ENCODE results near the gene LRRC15. TPM values are rescaled to one million over a fixed set of nuclear protein-coding genes. Genes with fewer than 3 reads are reported as not detected.

LRRC15 gene
- total and polyA plus RNA-seq, 2 experiments from 2014 or later = 0.05 to 0.14 TPM

DNA sequence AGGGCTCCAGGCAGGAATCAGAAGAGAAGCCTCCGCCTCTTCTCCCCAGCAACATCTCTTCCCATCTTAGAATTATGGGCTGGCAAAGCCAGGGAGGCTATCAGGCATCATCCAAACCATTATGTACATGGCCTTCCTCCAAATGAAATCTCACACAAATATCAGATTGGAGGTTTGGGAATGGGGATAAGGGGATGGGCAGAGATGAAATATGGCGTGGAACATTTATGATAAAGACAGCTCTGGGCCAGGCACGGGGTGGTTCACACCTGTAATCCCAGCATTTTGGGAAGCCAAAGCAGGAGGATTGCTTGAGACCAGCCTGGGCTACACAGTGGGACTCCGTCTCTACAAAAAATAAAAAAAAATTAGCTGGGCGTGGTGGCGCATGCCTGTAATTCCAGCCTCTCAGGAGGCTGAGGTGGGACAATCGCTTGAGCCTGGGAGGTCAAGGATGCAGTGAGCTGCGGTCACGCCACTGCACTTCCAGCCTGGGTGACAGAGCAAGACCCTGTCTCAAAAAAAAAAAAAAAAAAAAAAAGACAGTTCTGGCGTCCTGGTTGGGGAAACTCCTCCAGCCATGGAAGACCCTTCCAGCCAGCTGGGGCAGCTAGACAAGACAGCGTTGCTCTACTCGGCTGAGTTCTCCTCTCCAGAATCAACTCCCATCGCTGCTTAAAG lies 55.0 kb downstream of the LRRC15 start:
- Mint-ChIP-seq H3K9me3 (peaks cover 24% of the 10 kb centered on the region), H3K27ac (0 out of 2 replicates have a peak overlapping the region, but pooled peaks have one; percentile 78), H3K27me3 (ENCODE audit: insufficient read depth, low read depth, poor library complexity) (peaks cover 30% of the 10 kb centered on the region), H3K4me3 (peak overlapping the region; percentile 66), H3K4me1 (peaks cover 26% of the 10 kb centered on the region), H3K36me3 (ENCODE audit: low read depth) (peaks cover 22% of the 10 kb centered on the region)
- no peaks in the 10 kb centered on the region; the same call in 1 of the 2 replicates for H3K36me3 ChIP-seq (ENCODE audit: insufficient read depth)
- no peaks in the 10 kb centered on the region for H4K20me1 ChIP-seq (replicated peaks; ENCODE audit: insufficient read depth)
- H3K27me3 ChIP-seq (ENCODE audit: insufficient read depth) = peaks cover 25% of the 10 kb centered on the region
- no peaks in the 10 kb centered on the region for H3K79me2 ChIP-seq (replicated peaks; ENCODE audit: insufficient read depth)
- peaks cover 21% of the 10 kb centered on the region for H3K4me1 ChIP-seq (ENCODE audit: insufficient read depth)
- H3K9me2 ChIP-seq (ENCODE audit: insufficient read depth) = 0 out of 2 replicates have a peak, but pooled peaks cover 7% of the 10 kb centered on the region
- no peak for DNase-seq (ENCODE audit: low spot score)
- peaks cover 7% of the 10 kb centered on the region; the same call in 1 of the 2 replicates for H3F3A ChIP-seq (replicated peaks; ENCODE audit: low read depth)
- H3K4me3 ChIP-seq = peak overlapping the region; percentile 51; the same call in 1 of the 2 replicates
- H3K27ac ChIP-seq (ENCODE audit: low read depth) = no peak overlapping the region
- ATAC-seq = no peak
- peak overlapping the region; percentile 73 for H3K4me2 ChIP-seq
- H2AFZ ChIP-seq = peak overlapping the region; percentile 75
- no peak for TF ChIP-seq EZH2phosphoT487 (IDR thresholded peaks at IDR 0.05; ENCODE audit: unreplicated experiment)
- no peak for TF ChIP-seq ETS1 (IDR thresholded peaks at IDR 0.05)
- no peak for TF ChIP-seq ZNF331 (CRISPR knock-in tag; IDR thresholded peaks at IDR 0.05; ENCODE audit: low read depth)
- TF ChIP-seq CREB1 (CRISPR knock-in tag; IDR thresholded peaks at IDR 0.05; ENCODE audit: low read depth) = no peak
- TF ChIP-seq REST (IDR thresholded peaks at IDR 0.05; ENCODE audit: unreplicated experiment) = no peak
- TF ChIP-seq ZNF114 (CRISPR knock-in tag; IDR thresholded peaks at IDR 0.05) = no peak
- TF ChIP-seq, protein P1, sequence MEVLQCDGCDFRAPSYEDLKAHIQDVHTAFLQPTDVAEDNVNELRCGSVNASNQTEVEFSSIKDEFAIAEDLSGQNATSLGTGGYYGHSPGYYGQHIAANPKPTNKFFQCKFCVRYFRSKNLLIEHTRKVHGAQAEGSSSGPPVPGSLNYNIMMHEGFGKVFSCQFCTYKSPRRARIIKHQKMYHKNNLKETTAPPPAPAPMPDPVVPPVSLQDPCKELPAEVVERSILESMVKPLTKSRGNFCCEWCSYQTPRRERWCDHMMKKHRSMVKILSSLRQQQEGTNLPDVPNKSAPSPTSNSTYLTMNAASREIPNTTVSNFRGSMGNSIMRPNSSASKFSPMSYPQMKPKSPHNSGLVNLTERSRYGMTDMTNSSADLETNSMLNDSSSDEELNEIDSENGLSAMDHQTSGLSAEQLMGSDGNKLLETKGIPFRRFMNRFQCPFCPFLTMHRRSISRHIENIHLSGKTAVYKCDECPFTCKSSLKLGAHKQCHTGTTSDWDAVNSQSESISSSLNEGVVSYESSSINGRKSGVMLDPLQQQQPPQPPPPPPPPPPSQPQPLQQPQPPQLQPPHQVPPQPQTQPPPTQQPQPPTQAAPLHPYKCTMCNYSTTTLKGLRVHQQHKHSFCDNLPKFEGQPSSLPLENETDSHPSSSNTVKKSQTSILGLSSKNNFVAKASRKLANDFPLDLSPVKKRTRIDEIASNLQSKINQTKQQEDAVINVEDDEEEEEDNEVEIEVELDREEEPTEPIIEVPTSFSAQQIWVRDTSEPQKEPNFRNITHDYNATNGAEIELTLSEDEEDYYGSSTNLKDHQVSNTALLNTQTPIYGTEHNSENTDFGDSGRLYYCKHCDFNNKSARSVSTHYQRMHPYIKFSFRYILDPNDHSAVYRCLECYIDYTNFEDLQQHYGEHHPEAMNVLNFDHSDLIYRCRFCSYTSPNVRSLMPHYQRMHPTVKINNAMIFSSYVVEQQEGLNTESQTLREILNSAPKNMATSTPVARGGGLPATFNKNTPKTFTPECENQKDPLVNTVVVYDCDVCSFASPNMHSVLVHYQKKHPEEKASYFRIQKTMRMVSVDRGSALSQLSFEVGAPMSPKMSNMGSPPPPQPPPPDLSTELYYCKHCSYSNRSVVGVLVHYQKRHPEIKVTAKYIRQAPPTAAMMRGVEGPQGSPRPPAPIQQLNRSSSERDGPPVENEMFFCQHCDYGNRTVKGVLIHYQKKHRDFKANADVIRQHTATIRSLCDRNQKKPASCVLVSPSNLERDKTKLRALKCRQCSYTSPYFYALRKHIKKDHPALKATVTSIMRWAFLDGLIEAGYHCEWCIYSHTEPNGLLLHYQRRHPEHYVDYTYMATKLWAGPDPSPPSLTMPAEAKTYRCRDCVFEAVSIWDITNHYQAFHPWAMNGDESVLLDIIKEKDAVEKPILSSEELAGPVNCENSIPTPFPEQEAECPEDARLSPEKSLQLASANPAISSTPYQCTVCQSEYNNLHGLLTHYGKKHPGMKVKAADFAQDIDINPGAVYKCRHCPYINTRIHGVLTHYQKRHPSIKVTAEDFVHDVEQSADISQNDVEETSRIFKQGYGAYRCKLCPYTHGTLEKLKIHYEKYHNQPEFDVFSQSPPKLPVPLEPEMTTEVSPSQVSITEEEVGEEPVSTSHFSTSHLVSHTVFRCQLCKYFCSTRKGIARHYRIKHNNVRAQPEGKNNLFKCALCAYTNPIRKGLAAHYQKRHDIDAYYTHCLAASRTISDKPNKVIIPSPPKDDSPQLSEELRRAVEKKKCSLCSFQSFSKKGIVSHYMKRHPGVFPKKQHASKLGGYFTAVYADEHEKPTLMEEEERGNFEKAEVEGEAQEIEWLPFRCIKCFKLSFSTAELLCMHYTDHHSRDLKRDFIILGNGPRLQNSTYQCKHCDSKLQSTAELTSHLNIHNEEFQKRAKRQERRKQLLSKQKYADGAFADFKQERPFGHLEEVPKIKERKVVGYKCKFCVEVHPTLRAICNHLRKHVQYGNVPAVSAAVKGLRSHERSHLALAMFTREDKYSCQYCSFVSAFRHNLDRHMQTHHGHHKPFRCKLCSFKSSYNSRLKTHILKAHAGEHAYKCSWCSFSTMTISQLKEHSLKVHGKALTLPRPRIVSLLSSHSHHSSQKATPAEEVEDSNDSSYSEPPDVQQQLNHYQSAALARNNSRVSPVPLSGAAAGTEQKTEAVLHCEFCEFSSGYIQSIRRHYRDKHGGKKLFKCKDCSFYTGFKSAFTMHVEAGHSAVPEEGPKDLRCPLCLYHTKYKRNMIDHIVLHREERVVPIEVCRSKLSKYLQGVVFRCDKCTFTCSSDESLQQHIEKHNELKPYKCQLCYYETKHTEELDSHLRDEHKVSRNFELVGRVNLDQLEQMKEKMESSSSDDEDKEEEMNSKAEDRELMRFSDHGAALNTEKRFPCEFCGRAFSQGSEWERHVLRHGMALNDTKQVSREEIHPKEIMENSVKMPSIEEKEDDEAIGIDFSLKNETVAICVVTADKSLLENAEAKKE (CRISPR knock-in tag; IDR thresholded peaks at IDR 0.05) = no peak
